Measurements from ENCODE around the gene TACC2. TPM values are rescaled to one million over a fixed set of nuclear protein-coding genes. Genes with fewer than 3 reads are reported as not detected.

Gene TACC2
- total RNA-seq, 1 donor from 2014 or later, result 49.1 TPM

DNA sequence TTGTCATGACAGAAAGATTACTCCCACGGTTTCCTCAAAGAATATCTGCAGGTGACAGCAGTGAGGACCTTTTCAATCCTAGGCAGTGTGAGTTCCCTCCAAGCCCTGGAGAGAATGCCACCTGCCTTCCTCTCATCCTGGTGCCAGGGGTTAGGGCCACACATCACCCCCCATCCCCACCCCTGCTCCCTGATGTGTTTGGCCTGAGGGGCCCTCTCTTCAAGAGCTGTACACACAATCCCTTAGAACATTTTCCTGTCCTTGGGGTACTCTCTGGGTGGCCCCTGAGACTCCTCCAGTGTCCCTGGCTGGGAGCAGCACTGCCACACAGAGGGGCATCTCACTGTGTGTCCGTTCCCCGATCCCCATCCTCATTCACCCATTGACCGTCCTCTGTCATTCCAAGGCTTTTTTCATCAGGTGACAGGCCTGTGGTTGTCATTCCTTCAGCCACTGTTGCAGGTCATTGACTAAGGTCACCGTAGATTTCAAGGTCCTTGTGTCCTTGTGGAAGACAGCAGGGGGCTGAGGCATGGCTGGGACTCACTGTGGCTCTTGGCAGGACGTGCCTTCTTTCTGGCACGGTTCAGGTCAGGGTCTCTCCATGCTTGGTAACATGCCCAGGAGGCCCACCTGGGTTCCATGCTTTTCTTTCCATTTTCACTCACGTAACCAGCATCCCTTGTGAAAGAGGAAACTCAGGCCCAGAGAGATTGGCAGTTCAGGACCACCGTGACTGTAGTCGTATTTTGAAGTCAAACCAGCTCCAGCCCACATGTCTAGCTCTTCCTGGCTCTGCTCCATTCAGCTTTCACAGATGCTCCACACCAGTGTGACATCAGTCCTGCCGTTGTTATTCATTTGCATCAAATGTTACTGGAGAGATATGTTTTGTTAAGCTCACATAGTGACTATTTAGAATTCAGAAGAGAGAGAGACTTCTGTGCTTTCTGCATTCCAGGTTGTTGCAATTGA, 255.3 kb downstream of the TACC2 start:
- DNase-seq (ENCODE audit: low spot score), result peak; percentile 53
- ATAC-seq, result peak; percentile 11
- intact Hi-C loops (cut with DNase I), result no loop called here

DNA sequence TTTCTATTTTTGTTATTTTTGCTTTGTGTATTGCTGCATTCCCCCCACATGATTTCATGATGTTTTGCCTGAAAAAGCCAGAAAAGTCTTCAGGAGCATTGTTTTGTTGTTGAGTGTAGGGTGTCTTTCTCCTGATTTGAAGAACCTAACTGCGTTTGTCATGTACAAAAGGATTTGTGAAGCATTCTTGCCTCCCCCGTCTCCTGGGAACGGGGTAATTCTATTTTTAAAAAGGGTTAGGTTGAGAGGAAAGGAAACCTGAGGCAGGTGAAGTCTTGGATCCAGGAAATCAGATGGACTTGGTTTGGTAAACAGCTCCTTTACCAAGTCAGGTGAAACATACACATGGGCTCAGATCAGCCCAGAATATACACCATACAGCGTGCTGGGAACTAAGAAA, 256.2 kb downstream of the TACC2 start:
- ATAC-seq, result no peak
- intact Hi-C loops (cut with DNase I), result no loop called here
- no peak for DNase-seq (ENCODE audit: low spot score)

DNA sequence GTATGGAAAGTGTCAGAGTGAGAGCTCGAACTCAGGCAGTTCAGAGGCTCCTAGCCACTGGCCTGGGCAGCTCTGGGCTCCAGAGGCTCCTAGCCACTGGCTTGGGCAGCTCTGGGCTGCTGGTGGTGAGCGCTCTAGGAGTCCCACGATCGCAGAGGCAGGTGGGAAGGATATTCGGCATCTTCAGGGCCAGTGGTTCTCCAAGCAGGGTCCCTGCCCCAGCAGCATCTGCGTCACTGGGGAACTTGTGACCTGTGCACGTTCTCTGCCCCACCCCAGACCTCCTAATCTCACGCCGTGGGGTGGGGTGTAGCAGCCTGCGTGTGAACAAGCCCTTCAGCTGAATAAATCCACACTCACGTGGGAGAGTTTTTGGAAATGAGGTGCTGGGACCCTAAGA, 256.9 kb downstream of the TACC2 start:
- intact Hi-C loops (cut with DNase I), result no loop called here
- DNase-seq (ENCODE audit: low spot score) (no peak), ATAC-seq (no peak)

DNA sequence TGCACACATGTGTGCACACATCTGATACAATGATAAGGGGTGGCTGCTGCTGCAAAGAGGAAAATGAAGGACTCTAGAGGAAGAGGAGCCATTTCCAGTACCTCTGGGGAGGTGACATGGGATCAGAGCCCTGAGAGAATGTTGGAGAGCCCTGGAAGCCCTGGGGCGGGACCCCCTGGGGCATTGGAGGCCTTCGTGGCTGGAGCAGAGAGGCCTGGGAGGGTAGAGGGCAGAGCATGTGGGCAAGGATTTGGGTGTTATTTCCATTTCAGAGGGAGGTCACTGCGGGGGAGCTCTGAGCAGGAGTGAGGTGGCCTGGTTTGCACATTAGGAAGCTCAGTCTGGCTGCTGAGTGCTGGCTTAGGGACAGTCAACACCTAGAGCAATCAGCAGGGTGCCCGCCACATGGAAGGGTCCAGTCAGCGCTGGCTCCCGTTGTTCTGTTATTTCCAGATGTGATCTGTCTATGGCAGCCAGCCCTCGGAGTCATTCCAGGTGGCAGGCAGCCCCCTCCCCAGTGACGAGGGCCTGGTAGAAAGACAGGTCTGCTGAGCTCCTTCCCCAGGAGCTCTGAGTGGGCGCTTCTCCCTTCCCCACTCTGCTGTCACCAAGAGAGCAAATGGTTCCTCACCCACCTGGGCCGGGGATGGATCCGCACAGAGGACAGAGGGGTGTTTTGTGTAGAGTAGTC, 258.0 kb downstream of the TACC2 start:
- intact Hi-C loops (cut with DNase I), result no loop called here
- no peak for DNase-seq (ENCODE audit: low spot score)
- ATAC-seq, result no peak

DNA sequence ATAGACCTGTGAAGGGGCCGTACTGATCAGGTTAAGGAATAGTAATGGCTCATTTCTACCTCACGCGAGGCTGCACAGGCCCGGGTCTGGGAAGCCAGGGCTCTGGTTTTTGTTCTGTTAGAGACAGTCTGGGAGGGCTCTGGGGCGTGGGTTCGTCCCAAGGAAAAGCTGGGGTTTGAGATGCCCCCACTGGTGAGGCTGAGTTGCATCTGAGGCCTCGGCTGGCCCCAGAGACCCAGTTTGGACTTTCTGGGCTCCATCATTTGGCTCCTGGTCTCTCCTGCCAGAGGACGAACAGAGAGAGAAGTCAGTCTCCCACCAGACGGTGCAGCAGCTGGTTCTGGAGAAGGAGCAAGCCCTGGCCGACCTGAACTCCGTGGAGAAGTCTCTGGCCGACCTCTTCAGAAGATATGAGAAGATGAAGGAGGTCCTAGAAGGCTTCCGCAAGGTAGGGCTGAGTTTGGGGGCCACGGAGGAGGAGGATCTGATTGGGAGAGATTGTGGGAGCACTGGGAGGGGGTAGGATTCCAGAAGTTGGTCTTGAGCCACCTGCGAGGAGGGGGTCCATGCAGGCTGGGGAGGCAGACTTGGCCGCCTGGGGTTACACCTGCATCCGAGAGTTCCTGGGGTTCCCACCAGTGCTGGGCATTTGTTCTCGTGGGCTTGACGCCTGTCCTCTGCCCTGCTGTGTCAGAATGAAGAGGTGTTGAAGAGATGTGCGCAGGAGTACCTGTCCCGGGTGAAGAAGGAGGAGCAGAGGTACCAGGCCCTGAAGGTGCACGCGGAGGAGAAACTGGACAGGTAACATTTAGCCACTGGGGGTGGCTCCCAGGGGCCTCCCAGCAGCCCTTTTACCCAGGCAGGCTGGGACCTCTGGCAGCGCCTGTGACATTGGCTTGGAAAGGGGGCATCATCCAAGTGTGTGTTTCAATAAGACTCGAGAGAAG, 259.7 kb downstream of the TACC2 start:
- DNase-seq (ENCODE audit: low spot score) (peak; percentile 18), ATAC-seq (no peak)
- intact Hi-C loops (cut with DNase I), result no loop called here

DNA sequence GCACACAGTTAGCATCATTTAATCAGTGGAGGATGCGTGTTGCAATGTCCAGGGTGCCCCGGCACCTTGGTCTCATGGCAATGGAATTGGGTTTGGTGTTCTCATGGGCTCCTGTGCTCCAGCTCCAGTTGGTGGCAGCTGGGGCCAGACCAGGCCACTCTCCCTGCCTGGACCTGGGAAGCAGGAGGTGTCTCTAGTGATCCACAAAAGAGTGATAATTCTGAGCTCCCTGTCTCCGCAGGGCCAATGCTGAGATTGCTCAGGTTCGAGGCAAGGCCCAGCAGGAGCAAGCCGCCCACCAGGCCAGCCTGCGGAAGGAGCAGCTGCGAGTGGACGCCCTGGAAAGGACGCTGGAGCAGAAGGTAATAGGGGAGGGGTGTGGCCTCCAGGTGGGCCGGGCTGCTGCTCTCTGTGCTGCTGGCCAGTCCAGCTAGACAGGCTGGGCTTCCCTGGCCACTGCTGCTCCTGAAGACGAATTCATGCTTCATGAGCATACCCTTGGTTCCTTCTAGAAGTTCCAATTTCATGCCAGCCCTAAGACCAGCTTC, 260.4 kb downstream of the TACC2 start:
- intact Hi-C loops (cut with DNase I), result no loop called here
- DNase-seq (ENCODE audit: low spot score) (no peak), ATAC-seq (no peak)

DNA sequence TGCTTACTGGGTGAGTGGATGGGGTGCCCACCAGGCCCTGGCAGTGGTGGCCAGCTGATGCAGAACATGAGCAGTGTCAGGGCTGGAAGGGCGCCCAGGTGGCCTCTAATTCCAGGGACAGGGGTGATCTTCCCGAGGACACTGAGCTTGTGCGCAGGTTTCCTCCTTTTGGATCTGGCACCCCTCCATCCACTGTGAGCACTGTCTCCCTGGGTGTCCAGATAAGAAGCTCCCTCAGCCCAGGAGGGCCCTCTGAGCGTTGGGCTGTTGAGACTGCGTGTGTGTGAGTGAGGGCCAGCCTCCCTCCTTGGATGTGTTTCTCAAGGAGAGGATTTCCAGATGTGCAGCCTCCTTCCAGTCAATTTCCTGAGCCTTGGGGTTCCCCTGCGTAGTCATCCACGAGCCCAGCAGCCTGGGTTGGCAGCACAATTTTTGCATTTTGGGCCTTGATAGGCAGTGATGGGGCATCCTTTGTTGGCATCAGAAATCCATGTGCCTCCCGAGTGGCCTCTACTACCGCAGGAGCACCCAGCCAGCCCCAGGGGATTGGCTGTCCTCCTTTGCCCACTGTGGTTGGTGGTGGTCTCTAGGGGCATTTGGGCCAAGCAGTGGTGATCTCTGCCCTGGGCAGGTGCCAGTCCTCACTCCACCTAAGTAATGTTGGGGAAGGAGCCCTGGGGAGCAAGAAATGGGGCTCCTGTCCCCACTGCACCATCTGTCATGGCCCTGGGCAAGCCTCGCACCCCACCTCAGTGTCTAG, 261.2 kb downstream of the TACC2 start:
- no peak for ATAC-seq
- intact Hi-C loops (cut with DNase I), result no loop called here
- DNase-seq (ENCODE audit: low spot score), result peak; percentile 55

DNA sequence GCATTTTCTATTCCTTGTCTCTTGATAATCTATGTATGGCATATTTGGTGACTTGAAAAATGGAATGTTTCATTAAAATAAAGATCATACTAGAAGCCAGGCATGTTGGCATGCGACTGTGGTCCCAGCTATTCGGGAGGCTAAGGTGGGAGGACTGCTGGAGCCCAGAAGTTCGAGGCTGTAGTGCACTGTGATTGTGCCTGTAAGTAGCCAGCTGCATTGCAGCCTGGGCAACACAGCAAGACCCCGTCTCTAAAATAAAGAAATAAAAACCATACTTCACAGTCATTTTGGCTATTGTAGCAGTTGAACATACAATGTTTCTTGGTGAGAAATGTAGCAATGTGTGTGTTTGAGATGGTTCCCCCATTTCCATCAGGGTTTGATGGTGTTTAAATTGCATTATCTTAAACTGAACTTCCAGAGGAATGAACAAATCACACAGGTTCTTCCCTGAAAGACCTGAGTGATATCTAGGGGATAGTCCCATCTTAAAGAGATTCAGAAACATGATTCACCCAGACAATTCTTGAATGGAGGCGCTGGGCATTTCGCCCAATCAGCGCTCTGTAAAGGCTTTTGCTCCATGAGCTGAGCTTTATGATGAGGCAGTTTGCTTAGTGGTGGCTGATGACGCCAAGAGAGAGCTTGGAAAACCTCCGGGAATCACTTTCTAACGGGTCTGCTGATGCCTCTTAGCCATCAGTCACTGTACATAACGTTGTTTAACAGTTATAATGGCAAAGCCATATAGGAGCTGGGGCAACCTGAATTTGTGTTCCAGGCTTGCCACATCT, 262.7 kb downstream of the TACC2 start:
- intact Hi-C loops (cut with DNase I), result no loop called here
- no peak for DNase-seq (ENCODE audit: low spot score)
- no peak for ATAC-seq

DNA sequence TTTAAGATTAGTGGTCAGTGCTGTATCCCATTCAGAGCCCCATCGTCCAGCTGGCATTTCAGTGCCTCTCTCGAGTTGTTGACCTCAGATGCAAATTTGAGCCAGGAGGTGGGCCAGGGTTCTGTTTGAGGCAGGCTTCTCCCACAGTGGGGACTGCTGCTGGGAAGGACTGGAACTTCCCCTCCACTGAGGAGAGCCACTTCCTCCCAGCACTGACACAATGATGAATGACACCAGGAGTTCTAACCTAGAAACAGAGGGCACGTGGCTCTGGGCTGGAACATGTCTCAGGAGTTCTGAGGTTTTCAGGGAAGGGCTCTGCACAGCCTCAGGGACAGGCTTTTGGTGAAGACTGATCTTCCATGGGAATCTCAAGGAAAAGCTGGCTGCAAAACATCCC, 263.8 kb downstream of the TACC2 start:
- ATAC-seq, result no peak
- DNase-seq (ENCODE audit: low spot score), result peak; percentile 27
- intact Hi-C loops (cut with DNase I), result no loop called here

DNA sequence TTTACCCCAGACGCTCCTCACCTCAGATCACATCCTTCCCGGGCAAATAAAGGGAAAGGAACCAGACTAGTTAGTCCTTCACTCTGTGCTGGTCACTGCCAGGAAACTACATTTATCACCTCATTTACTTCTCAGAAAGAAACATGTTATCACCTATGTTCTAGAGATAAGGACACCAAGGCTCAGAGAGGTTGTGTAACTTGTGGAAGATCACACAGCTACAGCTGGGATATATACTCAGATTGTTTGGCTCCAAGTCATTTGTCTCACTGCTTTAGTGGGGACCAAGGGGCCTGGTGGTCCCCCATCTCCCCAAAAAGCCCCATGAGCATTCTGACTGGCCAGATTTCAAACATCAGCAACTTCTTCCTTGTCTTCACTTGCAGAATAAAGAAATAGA, 264.6 kb downstream of the TACC2 start:
- ATAC-seq, result no peak
- no peak for DNase-seq (ENCODE audit: low spot score)
- intact Hi-C loops (cut with DNase I), result no loop called here

DNA sequence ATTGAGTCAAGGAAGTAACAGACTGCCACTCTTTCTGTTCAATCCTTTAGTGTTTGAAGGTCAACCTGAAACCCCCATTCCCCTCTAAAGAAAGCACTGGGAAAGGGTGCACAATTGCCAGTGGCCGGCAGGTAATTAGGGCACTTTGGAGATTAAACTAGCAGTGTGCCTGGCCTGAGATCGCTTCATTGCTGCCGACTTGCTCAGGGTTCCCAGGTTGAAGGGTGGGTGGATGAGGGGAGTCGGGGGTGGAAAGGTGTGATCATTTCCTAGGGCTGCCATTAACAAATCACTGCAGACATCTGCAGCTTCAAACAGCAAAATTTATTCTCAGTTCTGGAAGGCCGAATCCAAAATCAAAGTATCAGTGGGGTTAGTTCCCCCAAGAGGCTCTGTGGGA, 265.9 kb downstream of the TACC2 start:
- intact Hi-C loops (cut with DNase I), result no loop called here

DNA sequence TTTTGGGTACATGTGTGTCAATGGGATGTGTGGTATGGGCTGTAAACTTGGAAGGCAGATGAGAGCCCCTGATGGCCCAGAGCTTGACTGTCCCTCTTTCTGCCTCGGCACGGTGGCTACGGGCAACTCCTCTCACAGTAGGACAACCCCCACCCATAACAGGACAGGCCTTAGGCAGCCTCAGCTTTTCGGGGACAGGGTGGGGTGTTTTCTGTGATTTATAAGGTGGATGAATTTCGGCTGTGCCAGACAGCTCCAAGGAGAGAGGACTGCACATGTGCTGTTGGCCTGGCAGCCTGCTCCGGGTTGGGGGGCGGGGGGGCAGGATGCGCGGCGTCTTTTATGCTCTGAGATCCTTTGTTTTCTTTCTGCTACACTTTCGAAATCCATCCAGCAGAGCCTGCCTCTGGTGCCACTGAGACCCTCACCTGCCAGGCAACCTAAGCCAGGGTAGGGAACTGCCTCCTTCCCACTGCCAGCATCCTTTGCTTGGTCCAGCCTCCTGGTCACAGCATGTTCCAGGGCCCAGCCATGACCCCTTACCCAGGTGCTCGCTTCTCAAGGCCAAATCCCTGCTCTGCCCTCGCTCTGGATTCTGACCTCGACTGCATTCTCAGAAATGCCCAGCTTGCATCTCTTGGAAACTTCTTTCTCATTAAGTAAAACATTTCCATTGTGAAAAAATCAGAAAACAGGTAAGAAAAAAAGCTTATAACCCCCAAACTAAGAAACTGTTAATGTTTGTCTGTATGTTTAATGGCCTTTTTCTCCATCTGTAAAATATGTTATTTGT, 266.7 kb downstream of the TACC2 start:
- no peak for ATAC-seq
- DNase-seq (ENCODE audit: low spot score), result peak; percentile 33
- intact Hi-C loops (cut with DNase I), result no loop called here

More for the DNA sequence above, 265.9 kb downstream of the TACC2 start:
- ATAC-seq (no peak), DNase-seq (ENCODE audit: low spot score) (no peak)

DNA sequence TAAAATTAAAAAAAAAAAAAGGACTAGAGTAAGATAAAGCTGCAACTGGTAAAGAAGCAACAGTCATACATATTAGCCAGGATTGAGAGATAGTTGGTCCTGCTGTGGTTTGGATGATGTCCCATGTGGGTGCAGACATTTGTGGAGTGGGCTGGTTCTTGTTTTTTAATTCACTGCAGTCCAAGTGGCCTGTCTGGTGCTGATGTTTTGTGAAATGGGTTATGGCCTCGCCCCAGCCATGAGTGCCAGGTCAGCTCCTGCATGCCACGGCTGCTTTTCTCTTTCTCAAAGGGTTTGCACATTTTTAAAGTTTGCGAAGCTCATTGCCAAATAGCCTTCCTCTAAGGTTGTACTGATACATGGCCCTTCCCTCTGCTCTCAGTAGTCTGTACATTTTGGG, 268.1 kb downstream of the TACC2 start:
- no peak for DNase-seq (ENCODE audit: low spot score)
- intact Hi-C loops (cut with DNase I), result no loop called here
- peak; percentile 28 for ATAC-seq

DNA sequence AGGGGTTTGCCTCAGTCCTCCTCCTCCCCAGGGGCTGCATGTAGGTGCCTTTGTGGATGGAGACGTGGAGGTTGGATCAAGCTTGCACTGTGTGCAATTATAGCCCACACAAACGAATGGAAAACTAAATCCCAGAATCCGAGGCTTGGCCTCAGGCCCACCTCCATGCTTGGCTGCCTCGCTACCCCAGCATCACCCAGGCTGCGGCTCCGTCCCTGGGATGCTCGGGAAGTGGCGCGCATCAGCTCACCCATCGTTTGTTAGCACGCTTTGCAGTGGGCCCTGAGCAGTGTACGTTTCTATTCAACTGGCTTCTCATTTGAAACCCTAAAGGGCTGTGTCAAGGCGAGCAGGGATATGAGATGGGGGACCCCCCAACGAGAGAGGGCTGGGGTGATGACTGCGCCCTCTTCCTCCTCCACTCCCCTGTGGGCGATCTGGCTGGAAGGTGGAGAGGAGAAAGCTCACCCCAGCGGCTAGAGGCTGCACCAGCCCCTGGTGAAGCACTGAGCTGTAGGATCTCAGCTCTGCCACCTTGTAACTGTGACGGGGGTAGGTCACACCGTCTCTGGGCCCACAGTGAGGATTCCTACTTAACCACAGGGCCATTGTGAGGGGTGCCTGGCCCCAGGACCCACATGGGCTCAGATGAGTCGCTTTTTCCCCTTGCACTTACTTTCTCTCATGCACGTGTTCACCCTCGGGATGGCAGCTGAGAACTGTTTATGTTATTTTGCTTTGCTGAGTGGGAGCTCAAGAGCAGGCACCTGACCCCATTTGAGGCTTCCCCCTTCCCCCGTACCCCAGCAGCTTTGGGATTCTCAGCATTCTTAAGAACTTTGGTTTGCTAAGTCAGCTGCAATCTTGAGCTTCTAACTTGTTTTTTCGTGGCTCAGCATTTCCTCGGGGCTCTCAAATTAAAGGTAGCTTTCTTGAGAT, 269.4 kb downstream of the TACC2 start:
- peak; percentile 68 for ATAC-seq
- no peak for DNase-seq (ENCODE audit: low spot score)
- intact Hi-C loops (cut with DNase I), result no loop called here

DNA sequence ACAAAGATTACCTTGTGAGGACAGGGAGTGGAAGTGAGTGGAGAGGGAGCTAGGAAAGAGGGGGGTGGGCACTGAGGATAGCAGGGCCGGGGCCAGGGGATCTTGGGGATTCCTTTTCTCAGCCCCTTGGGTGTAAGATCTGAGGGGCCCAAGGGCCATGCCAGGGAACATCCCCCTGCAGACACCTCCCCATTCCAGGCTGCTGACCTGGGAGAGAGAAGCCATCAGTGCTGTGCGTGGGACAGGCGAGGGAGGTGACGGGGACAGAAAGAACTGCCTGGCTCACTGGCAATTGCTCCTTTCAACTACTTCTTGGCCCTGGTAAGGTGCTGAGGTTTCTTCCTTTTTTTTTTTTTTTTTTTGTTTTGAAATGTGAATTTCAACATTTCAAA, 270.1 kb downstream of the TACC2 start:
- intact Hi-C loops (cut with DNase I), result no loop called here
- ATAC-seq, result peak; percentile 29
- no peak for DNase-seq (ENCODE audit: low spot score)

DNA sequence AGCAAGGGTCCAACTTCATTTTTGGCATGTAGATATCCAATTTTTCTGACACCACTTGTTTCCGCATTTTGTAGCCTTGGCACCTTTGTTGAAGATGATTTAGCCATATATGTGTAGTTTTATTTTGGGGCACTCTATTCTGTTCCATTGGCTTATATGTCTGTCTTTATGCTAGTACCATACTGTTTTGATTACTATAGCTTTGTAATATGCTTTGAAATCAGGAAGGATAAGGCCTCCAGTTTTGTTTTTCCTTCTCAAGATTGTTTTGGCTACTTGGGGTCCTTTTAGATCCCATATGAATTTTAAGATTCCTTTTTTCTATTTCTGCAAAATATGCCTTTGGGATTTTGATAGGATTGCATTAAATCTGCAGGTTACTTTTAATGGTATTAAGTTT, 272.6 kb downstream of the TACC2 start:
- DNase-seq (ENCODE audit: low spot score), result no peak
- intact Hi-C loops (cut with DNase I), result no loop called here
- no peak for ATAC-seq

Measured in sciatic nerve (tissue), 2 donors.